ENCODE measurements around the gene CCL24.
"Not testable (repeated sequence)": the region's sequence is repeated elsewhere in the genome, so short reads cannot be mapped to it uniquely, and the experiment has no call there.

CCL24 gene, protein sequence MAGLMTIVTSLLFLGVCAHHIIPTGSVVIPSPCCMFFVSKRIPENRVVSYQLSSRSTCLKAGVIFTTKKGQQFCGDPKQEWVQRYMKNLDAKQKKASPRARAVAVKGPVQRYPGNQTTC

DNA sequence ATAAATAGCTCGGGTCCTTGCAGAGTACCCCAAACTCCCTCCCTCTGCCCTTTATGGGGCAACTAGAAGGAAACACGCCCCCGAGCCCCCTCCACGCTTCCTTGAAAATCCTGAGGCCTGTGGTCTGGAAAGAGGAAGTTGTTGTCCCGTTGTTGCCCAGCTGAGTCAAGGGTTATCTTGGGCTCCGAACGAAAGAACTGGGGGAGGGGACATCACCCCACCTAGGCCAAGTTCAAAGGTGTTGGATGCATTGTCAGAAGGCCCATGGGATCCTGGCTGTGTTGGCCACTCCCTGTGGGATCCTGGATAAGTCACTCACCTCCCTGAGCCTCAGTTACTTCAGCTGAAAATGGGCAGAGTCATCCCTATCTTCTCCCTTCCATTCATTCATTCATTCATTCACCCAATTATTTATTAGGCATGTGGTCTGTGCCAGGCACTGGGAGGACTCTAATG is at the start of gene CCL24:
TSS of gene CCL24 (minus strand) at position 26 of the 456 bp plus-strand sequence. CDS start 91 bp downstream, outside the sequence.
- DNase-seq = no peak

DNA sequence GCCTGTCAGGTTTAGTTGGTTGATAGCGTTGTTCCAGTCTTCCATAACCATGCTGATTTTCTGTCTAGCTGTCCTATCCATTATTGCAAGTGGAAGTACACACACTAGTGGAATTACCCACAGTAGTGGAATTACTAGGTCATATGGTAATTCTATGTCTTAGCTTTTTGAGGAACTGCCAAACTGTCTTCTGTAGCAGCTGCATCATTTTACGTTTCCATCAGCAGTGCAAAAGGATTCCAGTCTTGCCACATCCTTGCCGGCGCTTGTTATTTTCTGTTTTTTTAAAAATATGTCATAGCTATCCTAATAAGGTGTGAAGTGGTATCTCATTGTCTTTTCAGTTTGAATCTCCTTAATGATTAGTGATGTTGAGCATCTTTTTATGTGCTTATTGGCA is 48.0 kb upstream of the CCL24 start:
- no peak for DNase-seq

DNA sequence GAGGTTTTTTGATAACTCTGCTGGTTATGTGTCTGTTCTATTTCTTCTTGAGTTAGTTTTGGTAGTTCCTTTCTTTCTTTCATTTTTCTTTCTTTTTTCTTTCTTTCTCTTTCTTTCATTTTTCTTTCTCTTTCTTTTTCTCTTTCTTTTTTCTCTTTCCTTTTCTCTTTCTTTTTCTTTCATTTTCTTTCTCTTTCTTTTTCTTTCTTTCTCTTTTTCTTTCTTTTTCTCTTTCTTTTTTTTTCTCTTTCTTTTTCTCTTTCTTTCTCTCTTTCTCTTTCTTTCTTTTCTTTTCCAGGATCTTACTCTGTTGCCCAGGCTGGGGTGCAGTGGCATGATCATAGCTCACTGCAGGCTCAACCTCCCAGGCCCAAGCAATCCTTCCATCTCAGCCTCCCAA is 44.8 kb upstream of the CCL24 start:
- no peak for DNase-seq

DNA sequence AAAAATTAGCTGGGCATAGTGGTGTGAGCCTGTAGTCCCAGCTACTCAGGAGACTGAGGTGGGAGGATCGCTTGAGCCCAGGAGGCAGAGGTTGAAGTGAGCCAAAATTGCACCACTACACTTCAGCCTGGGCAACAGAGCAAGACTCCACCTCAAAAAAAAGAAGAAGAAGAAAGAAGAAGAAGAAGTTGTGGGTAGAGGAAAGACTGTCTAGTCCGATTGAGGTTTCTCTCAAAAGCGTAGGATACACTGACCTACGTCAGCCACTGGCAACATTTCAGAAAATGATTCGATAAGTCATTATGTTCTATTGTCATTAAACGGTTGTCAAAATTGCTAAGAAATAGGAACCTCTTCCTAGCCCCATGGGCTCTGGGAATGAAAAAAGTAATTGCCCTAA is 42.9 kb upstream of the CCL24 start:
- no peak for DNase-seq

DNA sequence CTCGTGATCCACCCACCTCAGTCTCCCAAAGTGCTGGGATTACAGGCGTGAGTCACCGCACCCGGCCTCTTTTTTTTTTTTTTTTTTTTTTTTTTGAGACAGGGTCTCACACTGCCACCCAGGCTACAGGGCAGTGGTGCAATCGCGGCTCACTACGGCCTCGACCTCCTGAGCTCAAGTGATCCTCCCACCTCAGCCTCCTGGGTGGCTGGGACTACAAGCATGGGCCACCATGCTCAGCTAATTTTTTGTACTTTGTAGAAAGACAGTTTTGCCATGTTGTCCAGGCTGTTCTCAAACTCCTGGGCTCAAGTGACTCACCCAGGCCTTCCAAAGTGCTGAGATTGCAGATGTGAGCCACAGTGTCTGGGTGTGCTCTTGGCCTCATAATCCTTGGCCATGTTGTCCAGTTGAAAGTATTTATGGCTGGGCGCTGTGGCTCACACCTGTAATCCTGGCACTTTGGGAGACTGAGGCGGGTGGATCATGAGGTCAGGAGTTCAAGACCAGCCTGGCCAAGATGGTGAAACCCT is 41.3 kb upstream of the CCL24 start:
- DNase-seq = not testable (repeated sequence)

DNA sequence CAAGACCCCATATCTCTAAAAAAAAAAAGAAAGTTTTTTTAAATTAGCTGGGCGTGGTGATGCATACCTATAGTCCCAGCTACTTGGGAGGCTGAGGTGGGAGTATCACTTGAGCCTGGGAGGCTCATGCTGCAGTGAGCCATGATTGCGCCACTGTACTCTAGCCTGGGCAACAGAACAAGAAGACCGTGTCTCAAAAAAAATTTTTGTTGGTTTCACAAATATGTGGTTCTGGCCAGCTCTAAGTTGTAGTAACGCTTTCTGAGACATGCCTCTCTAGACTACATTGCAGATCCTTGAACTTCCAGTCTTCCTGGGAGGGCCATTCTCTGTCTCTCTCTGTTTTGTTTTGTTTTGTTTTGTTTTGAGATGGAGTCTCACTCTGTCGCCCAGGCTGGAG is 40.6 kb upstream of the CCL24 start:
- DNase-seq = no peak

DNA sequence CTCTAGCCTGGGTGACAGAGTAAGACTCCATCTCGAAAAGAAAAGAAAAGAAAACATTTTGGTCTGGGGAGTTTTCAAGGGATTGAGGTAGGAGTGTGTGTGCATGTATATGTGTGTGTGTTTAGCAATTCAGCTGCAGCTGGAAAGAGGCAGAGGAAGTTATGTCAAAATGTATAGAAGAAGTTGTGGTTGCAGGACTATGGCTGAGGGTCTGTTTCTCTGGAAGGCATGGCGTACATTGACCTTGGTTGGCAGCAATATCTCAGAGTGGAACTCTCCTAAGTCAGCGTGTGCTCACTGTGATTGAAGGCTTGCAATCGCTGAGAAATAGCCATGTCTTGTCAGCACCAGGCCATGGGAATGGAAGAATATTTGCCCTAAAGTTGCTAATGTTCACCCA is 36.6 kb upstream of the CCL24 start:
- no peak for DNase-seq

DNA sequence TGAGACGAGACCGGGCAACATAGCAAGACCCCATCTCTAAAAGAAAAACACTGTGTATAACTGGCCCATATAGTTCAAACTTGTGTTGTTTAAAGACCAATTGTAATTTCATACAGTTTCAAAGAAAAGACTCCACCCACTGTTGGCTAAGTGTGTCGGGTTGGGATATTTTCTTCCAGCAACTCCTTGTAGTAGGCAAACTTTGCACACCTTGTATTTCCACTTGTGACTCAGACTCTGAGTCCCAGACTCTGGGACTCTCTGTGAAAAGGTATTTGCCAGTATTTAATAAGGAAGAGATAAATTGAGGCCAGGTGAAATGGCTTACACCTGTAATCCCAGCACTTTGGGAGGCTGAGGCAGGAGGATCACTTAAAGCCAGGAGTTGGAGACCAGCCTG is 36.0 kb upstream of the CCL24 start:
- no peak for DNase-seq

DNA sequence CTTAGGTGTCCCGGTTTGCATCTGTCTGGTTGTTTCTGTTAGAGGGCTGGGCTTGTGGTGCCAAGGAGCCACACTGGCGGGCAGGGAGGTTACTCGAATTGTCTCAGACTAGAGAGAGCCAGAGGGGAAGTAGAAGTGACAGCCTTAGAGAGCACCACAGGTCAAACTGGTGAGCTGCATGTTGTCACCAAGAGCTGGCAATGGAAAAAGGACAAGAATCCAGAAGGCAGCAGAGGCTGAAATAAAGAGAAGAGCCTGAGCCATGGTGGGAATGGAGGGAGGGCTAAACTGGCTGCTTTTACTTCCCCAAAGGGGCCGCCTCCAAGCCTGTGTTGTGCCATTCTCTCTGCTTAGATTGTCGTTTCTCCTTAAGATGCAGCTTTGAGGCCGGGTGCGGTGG is 34.1 kb upstream of the CCL24 start:
- DNase-seq = no peak

DNA sequence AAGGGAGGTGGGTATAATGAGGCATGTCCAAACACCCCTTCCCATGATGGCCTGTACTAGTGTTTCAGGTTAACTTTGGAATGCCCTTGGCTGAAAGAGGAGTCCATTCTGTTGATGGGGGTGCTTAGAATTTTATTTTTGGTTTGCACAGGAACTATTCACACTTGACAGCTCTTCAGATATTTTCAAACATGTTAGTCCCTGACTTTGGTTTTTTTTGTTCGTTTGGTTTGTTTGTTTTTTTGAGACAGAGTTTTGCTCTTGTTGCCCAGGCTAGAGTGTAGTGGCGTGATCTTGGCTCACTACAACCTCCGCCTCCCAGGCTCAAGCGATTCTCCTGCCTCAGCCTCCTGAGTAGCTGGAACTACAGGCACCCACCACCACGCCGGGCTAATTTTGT is 31.5 kb upstream of the CCL24 start:
- DNase-seq = not testable (repeated sequence)

DNA sequence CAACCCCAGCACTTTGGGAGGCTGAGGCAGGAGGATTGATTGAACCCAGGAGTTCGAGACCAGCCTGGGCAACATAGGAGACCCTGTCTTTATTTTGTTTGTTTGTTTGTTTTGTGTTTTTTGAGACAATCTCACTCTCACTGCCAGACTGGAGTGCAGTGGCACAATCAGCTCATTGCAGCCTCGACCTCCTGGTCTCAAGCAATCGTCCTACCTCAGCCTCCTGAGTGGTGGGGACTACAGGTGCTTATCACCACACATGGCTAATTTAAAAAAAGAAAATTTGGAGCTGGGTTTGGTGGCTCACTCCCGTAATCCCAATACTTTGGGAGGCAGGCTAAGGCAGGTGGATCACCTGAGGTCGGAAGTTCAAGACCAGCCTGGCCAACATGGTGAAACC is 30.6 kb upstream of the CCL24 start:
- DNase-seq = no peak

DNA sequence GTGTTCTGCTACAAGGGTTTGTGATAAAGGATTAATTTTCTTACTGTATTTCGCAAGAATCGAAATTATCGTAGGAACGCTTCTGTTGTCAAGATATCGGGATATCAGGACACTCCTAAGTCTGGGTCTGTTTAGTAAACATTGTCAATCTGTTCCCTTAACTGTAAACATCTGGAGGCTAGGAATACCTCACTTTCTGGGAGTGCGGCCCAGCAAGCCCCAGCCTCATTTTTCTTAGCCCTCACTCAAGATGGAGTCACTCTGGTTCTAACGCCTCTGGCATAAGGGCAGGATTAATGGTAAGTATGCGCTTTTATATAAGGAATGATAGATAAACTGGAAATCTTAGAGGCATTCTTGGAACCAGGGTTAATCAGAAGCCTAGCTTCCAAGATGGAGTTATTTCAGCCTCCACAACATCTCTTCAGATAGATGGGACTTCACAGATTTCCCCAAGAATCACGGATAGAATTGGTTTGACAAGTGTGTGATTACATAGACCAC is 30.1 kb upstream of the CCL24 start:
- no peak for DNase-seq

DNA sequence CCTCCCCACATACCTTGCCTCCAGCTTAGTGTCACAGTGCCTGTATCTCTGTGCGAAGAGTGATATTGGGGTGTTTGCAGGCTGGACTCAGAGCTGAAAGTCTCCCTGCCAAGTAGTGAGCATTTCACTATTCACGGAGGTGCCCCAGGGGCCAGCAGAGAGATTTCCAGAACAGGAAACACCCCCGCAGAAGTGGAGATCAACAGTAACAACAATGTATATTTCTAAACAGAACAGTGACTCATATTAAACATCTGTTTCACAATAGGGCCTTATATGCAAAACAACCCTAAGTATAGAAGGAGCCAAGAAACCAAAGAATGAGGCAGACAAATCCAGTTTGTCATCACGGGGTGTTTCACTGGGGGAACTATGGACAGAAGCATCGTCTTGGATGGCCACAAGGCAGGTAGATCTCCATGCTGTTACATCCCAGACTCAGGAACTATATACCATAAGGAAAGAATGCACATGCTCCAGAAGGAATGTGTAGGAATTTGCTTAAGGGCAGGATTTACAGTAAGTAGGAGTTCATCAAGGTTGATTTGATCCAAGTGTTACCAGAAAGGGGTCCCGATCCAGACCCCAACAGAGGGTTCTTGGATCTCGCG is 29.3 kb upstream of the CCL24 start:
- no peak for DNase-seq

DNA sequence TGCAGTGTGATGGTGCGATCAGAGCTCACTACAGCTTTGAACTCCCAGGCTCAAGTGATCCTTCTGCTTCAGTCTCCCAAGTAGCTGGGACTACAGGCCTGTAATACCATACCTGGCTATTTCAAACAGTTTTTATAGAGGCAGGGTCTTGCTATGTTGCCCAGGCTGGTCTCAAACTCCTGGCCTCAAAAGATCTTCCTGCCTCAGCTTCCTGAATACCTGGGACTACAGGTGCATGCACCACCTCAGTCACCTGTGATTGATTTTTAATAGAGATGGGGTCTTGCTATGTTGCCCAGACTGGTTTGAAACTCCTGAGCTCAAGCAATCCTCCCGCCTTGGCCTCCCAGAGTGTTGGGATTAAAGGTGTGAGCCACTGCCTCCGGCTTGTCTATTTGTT is 26.4 kb upstream of the CCL24 start:
- DNase-seq = no peak

DNA sequence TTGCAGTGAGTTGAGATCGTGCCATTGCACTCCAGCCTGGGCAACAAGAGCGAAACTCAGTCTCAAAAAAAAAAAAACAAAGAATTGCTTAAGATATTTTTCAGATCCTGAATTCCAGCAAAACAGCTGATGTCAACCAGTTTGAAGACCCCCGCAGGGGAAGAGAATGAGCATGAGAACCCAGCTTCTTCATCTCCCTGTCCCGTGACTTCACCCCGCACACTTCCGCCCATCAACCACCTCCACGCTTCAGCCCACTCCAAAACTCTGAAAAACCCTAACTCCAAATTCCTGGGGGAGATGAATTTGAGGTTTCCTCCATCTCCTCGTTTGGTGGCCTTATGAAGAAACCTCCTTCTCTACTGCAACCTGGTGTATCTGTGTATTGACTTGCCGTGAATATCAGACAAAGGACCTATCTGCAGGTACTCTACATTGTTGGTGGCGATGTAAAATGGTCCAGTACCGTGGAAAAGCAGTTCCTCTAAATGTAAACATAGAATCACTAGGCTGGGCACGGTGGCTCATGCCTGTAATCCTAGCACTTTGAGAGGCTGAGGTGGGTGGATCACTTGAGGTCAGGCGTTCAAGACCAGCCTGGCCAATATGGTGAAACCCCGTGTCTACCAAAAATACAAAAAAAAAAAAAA is 24.8 kb upstream of the CCL24 start:
- DNase-seq = not testable (repeated sequence)

DNA sequence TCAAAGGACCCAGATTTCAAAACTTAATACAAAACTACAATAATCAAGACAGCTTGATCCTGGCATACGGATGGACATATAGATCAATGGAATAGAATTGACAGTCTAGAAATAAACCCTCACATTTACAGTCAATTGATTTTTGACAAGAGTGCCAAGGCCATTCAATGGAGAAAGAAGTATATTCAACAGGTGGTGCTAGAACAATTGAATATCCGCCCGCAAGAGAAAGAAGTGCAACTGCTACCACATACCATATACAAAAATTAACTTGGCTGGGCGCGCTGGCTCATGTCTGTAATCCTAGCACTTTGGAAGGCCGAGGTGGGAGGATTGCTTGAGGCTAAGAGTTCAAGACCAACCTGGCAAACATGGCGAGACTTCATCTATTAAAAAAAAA is 23.2 kb upstream of the CCL24 start:
- no peak for DNase-seq

DNA sequence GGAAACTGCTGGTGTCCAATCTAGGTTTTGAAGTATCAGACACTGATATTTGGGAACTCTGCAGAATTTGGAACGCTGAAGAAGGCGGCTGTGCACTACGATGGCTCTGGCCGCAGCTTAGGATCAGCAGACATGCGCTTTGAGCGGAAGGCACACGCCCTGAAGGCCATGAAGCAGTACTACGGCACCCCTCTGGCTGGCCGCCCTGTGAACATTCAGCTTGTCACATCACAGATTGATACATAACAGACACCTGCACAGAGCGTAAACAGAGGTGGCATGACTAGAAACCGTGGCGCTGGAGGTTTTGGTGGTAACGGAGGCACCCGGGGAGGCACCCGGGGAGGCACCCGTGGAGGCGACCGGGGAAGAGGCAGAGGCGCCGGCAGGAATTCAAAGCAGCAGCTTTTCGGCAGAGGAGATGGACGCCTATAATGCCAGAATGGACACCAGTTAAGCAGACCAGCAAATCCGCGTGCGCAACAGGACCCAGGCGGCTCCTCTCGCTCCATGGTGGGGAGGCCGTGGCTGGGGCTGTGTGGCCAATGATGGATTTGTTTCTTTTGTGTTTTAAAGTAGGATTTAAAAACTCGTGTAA is 22.2 kb upstream of the CCL24 start:
- DNase-seq = no peak

DNA sequence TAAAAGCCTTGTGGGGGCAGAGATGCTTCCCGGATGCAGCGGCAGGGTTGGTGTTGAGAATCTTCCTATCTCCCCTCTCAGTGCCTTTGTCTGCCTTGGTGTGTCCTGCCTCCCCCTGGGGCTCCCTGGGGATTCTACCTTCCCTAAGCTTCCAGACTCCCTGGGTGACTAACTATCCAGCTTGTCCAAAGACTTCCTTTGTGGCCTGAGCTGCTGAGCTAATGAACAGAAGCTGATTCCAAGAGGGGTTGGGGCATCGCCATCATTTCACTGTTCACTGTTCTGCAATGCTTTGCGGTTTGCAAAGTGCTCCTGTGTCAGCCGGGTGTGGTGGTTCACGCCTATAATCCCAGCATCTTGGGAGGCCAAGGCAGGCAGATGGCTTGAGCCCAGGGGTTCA is 20.1 kb upstream of the CCL24 start:
- not testable (repeated sequence) for DNase-seq

DNA sequence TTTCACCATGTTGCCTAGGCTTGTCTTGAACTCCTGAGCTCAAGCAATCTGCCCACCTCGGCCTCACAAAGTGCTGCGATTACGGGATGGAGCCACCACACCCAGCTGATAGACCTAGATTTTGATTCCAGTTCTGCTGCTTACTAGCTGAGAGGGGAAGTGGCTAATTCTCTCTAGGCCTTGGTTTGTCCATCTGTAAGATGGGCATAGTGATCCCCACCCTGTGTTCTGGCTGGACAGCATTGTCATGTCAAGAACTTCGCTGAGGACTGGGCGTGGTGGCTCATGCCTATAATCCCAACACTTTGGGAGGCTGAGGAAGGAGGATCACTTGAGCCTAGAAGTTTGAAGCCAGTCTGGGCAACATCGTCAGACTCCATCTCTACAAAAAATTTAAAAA is 17.4 kb upstream of the CCL24 start:
- DNase-seq = no peak

DNA sequence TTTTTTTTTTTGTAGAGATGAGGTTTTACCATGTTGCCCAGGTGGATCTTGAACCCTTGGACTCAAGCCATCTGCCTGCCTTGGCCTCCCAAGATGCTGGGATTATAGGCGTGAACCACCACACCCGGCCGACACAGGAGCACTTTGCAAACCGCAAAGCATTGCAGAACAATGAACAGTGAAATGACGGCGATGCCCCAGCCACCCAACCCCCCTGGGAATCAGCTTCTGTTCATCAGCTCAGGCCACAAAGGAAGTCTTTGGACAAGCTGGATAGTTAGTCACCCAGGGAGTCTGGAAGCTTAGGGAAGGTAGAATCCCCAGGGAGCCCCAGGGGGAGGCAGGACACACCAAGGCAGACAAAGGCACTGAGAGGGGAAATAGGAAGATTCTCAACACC is 16.1 kb upstream of the CCL24 start:
- DNase-seq = not testable (repeated sequence)

DNA sequence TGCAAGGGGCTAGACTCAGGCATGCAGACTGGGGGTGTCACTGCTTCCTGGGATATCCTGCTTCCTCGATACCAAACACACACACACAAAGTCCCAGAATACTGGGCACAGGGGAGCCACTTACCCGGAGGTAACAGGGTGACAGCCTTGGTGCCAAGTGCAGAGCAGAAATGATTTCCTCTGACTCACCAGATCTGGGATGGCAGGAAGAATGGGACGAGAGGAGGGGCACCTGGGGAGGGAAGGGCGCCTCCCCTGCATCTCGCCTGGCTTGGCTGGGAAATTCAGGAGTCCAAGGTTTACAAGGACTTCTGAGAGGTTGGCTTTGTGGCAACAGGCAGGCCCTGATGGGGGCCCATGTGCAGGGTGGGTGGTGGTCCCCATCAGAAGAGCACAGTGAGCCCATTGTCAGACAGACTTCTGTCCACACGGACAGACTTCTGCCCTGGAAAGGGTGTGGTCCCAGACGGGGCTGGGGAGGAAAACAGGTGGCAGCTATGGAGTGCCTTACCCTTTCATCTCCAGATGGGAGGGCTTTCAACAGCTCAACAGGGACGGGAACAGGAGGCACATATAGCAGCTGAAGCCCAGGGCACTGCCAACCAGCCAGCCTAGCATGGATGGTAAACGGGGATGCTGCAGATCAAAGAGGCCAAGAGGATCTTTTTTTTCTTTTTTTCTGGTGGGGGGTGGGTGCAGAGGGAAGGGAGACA is 9.7 kb upstream of the CCL24 start:
- DNase-seq = no peak

DNA sequence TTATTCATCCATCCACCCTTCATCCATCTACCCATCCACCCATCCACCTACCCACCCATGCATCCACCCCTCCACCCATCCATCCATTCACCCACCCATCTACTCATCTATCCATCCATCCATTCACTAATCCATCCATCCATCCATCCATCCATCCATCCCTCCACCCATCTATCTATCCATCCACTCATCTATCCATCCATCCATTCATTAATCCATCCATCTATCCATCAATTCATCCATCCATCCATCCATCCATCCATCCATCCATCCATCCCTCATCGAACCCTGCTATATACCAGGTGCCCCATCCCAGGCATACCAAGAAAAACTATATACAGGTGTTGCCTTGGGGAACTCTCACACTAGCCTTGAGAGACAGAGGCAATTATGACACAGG is 7.1 kb upstream of the CCL24 start:
- no peak for DNase-seq

DNA sequence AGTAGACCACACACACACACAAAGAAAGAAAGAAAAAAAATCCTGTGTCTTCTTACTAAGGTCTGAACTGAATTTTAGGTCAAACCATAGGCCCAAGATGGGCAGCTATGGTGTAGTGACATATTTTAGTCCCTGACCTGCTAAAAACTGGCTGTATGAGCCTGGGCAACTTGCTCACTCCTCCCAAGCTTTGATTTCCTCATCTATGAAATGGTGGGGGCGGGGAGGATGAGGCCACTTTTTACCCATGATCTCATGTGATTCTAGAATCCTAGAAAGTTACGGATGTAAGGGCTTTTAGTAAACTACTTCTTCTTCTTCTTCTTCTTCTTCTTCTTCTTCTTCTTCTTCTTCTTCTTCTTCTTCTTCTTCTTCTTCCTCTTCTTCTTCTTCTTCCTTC is 6.1 kb upstream of the CCL24 start:
- DNase-seq = no peak
